Neuronal stem cell (in vitro differentiated cells): ENCODE results near the gene PCBP3.

Experiments used
- DNase-seq: peaks from one replicate; pipeline ENCODE4 v3.0.0-alpha.2; 2013; ENCODE audit warnings: low spot score
- H2AFZ ChIP-seq: one replicate; pipeline ENCODE4 v1.6.1; 2013; ENCODE audit warnings: mild to moderate bottlenecking, low read length, inconsistent platforms
- H2AK5ac ChIP-seq: 2 replicates; pipeline ENCODE4 v1.6.1; 2013; ENCODE audit warnings: low read depth, mild to moderate bottlenecking, inconsistent platforms, low read length, moderate library complexity, mixed read lengths
- H2BK120ac ChIP-seq: 2 replicates; pipeline ENCODE4 v1.6.1; 2013; ENCODE audit warnings: low read depth, mild to moderate bottlenecking, inconsistent platforms, low read length, moderate library complexity, mixed read lengths
- H2BK12ac ChIP-seq: one replicate; pipeline ENCODE4 v1.6.1; 2013; ENCODE audit warnings: low read length, inconsistent platforms
- H2BK15ac ChIP-seq: 2 replicates; pipeline ENCODE4 v1.6.1; 2013; ENCODE audit warnings: mild to moderate bottlenecking, low read length, inconsistent platforms, mixed read lengths
- H2BK5ac ChIP-seq: one replicate; pipeline ENCODE4 v1.6.1; 2013; ENCODE audit warnings: inconsistent platforms, mild to moderate bottlenecking, low read length, moderate library complexity
- H3K14ac ChIP-seq: one replicate; pipeline ENCODE4 v1.6.1; 2013; ENCODE audit warnings: low read length, inconsistent platforms
- H3K18ac ChIP-seq: 2 replicates; pipeline ENCODE4 v1.6.1; 2013; ENCODE audit warnings: low read length, inconsistent platforms
- H3K23ac ChIP-seq: 2 replicates; pipeline ENCODE4 v1.6.1; 2013; ENCODE audit warnings: low read depth, mild to moderate bottlenecking, mixed read lengths, low read length, inconsistent platforms; ENCODE audit not compliant: poor library complexity
- H3K27ac ChIP-seq: replicated peaks from 3 replicates; pipeline ENCODE4 v1.5.1; 2013; ENCODE audit warnings: low read length, inconsistent platforms
- H3K27me3 ChIP-seq, 3 experiments: 2 replicates each; pipeline ENCODE4 v1.6.1; 2013; ENCODE audit warnings: low read length in 3 of 3, mild to moderate bottlenecking in 2 of 3, inconsistent platforms in 1 of 3, low read depth in 1 of 3, mixed read lengths in 1 of 3, moderate library complexity in 1 of 3; ENCODE audit not compliant: control insufficient read depth in 3 of 3, insufficient read depth in 3 of 3
- H3K36me3 ChIP-seq, 2 donors: replicated peaks in 1 of 2; 2 replicates each; pipeline ENCODE4 v1.6.1; 2013; ENCODE audit warnings: low read length in 2 of 2; ENCODE audit not compliant: control insufficient read depth in 2 of 2, insufficient read depth in 2 of 2
- H3K4ac ChIP-seq: 2 replicates; pipeline ENCODE4 v1.6.1; 2013; ENCODE audit warnings: inconsistent platforms, mild to moderate bottlenecking, low read length, moderate library complexity
- H3K4me1 ChIP-seq, 2 donors: 1 replicate in 1 of 2; 2 replicates in 1 of 2; pipeline ENCODE4 v1.6.1; 2013; ENCODE audit warnings: low read length in 2 of 2, low read depth in 1 of 2; ENCODE audit not compliant: control insufficient read depth in 2 of 2, insufficient read depth in 1 of 2
- H3K4me2 ChIP-seq: one replicate; pipeline ENCODE4 v1.6.1; 2013; ENCODE audit warnings: mild to moderate bottlenecking, low read length, inconsistent platforms; ENCODE audit not compliant: insufficient read depth, poor library complexity, severe bottlenecking
- H3K4me3 ChIP-seq, 2 donors: 2 replicates each; pipeline ENCODE4 v1.5.1; 2013; ENCODE audit warnings: low read length in 2 of 2, mild to moderate bottlenecking in 2 of 2, inconsistent platforms in 1 of 2, moderate library complexity in 1 of 2
- H3K79me1 ChIP-seq: one replicate; pipeline ENCODE4 v1.6.1; 2013; ENCODE audit warnings: low read depth, mild to moderate bottlenecking, inconsistent platforms, low read length, moderate library complexity
- H3K9ac ChIP-seq: one replicate; pipeline ENCODE4 v1.6.1; 2013; ENCODE audit warnings: mild to moderate bottlenecking, low read depth, low read length, inconsistent platforms; ENCODE audit not compliant: poor library complexity
- H3K9me3 ChIP-seq, 2 donors: replicated peaks in 1 of 2; 2 replicates each; pipeline versions ENCODE3 to v1.6.1; 2013; ENCODE audit warnings: low read length in 2 of 2, mild to moderate bottlenecking in 2 of 2, inconsistent platforms in 1 of 2, low read depth in 1 of 2, mixed read lengths in 1 of 2, moderate library complexity in 1 of 2; ENCODE audit not compliant: control insufficient read depth in 2 of 2, insufficient read depth in 1 of 2
- H4K8ac ChIP-seq: one replicate; pipeline ENCODE4 v1.6.1; 2013; ENCODE audit warnings: low read depth, mild to moderate bottlenecking, inconsistent platforms, low read length, moderate library complexity
- H4K91ac ChIP-seq: one replicate; pipeline ENCODE4 v1.6.1; 2013; ENCODE audit warnings: low read length, low read depth, mild to moderate bottlenecking, inconsistent platforms; ENCODE audit not compliant: poor library complexity
- WGBS, 2 donors: extraction: QIAGEN DNeasy Blood & Tissue Kit; methylation state at CpG; one replicate each; pipeline ENCODE4 v1.1.7; 2013; ENCODE audit warnings: missing lambda C conversion rate in 2 of 2, mixed read lengths in 1 of 2; ENCODE audit not compliant: insufficient read length in 2 of 2, insufficient replicate concordance in 1 of 2; ENCODE audit errors: extremely low coverage in 2 of 2; 5-methylcytosine and 5-hydroxymethylcytosine counted together

The PCBP3 gene

GRCh38 chr21:45972353-45972715 is 328.8 kb downstream of the PCBP3 start:
- Histone ChIP-seq H3K36me3 (no peaks in the 10 kb centered on the region), H3K9me3 (no peaks in the 10 kb centered on the region), H2BK5ac (no peak overlapping the region), H2BK15ac (peak overlapping the region; percentile 99), H3K27me3 (peaks cover 0 to 44% (median 14%) of the 10 kb centered on the region in 3 experiments), H3K79me1 (no peaks in the 10 kb centered on the region), H3K4me2 (peak overlapping the region; percentile 71), H3K23ac (no peak overlapping the region), H2BK12ac (no peak overlapping the region), H2AK5ac (peak overlapping the region; percentile 93), H3K4ac (no peak overlapping the region), H2BK120ac (no peak overlapping the region), H3K9ac (no peak overlapping the region), H3K14ac (peak overlapping the region; percentile 82), H4K91ac (no peak overlapping the region), H3K27ac (no peak overlapping the region), H2AFZ (peak overlapping the region; percentile 29), H3K4me3 (peak overlapping the region in 1 of 2 donors; percentile 48), H3K4me1 (peaks cover 17 to 27% of the 10 kb centered on the region in 2 donors), H3K18ac (peak overlapping the region; percentile 97), H4K8ac (no peak overlapping the region)
- DNase-seq: no peak
- no CpG with 5 or more reads among the region's 19 CpGs for WGBS, 2 donors

DNA sequence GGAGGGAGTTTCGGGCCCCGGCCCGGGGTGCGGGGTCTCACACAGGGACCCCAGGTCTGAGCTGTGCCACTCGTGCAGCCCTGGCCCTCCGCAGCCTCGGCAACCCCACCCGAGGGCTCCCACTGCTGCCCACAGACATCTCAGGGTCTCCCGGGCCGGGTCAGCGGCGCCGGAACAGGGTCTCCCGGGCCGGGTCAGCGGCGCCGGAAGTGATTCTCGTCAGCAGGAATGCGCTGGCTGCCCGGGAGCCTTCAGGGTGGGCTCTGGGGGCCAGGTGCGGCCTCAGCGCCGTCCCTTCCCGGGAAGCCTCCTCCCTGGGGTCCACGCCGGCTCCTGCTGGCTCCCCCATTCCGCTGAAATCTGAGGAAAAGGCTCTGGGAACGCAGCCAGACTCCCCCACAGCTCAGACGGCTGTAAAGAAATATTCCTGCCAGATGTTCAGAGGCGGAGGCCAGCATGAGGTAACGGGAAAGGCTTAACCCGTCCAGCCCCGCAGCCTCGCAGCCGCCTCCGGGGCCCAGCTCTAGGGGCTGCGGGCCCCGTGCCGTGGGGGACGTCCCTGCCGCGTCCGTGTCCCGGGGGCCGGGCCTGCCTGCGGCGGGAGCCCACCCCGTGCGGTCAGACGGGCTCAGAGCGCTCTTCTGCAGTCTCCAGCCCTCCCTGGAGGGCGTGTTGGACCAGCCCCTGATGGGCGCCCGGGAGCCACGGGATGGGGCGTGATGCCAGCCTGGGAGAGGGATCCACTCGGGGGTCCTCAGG is 329.4 kb downstream of the PCBP3 start:
- no peak overlapping the region for H2BK5ac ChIP-seq
- peak overlapping the region; percentile 97 for H3K18ac ChIP-seq
- no CpG with 5 or more reads among the region's 58 CpGs for WGBS, 2 donors
- peak overlapping the region; percentile 97 for H3K23ac ChIP-seq
- H2BK15ac ChIP-seq: peak overlapping the region; percentile 99
- peaks cover 19 to 27% of the 10 kb centered on the region in 2 donors for H3K4me1 ChIP-seq
- peak overlapping the region; percentile 3 for H3K4ac ChIP-seq
- no peaks in the 10 kb centered on the region for H3K9me3 ChIP-seq
- peak overlapping the region; percentile 65 for H4K8ac ChIP-seq
- H2AFZ ChIP-seq: peak overlapping the region; percentile 84
- peak overlapping the region; percentile 76 for H2BK120ac ChIP-seq
- H3K9ac ChIP-seq: peak overlapping the region; percentile 81
- peak overlapping the region; percentile 71 for H3K4me2 ChIP-seq
- no peak overlapping the region for H3K27ac ChIP-seq
- peak overlapping the region; percentile 93 for H2AK5ac ChIP-seq
- no peaks in the 10 kb centered on the region for H3K79me1 ChIP-seq
- peak overlapping the region; percentile 41 for H2BK12ac ChIP-seq
- peaks cover 0 to 45% (median 14%) of the 10 kb centered on the region in 3 experiments for H3K27me3 ChIP-seq
- peak overlapping the region; percentile 30 for H4K91ac ChIP-seq
- peak overlapping the region in 1 of 2 donors; percentile 77 for H3K4me3 ChIP-seq
- no peaks in the 10 kb centered on the region for H3K36me3 ChIP-seq
- peak overlapping the region; percentile 56 for H3K14ac ChIP-seq
- DNase-seq: no peak

GRCh38 chr21:45973475-45974072 is 330.0 kb downstream of the PCBP3 start:
- Histone ChIP-seq H3K4me1 (peaks cover 21 to 27% of the 10 kb centered on the region in 2 donors), H3K4me3 (peak overlapping the region; percentile 23 to 77), H2BK12ac (peak overlapping the region; percentile 41), H4K91ac (no peak overlapping the region), H3K23ac (peak overlapping the region; percentile 99), H3K9ac (peak overlapping the region; percentile 85), H4K8ac (peak overlapping the region; percentile 82), H2AK5ac (peak overlapping the region; percentile 96), H3K9me3 (no peaks in the 10 kb centered on the region), H3K27me3 (peaks cover 0 to 45% (median 14%) of the 10 kb centered on the region in 3 experiments), H3K14ac (peak overlapping the region; percentile 56), H2BK15ac (peak overlapping the region; percentile 99), H3K4me2 (peak overlapping the region; percentile 91), H3K18ac (peak overlapping the region; percentile 97), H3K27ac (no peak overlapping the region), H2AFZ (peak overlapping the region; percentile 84), H3K79me1 (no peaks in the 10 kb centered on the region), H3K4ac (peak overlapping the region; percentile 95), H3K36me3 (no peaks in the 10 kb centered on the region), H2BK5ac (peak overlapping the region; percentile 70), H2BK120ac (peak overlapping the region; percentile 81)
- no CpG with 5 or more reads among the region's 38 CpGs for WGBS, 2 donors
- no peak for DNase-seq
